SW480 (cell line): ENCODE measurements around the gene TAMALIN.

ENCODE experiments used
- DNase-seq: peaks from one replicate; pipeline ENCODE4 v3.0.0-alpha.2; 2016; ENCODE audit warnings: low spot score

TAMALIN gene

DNA sequence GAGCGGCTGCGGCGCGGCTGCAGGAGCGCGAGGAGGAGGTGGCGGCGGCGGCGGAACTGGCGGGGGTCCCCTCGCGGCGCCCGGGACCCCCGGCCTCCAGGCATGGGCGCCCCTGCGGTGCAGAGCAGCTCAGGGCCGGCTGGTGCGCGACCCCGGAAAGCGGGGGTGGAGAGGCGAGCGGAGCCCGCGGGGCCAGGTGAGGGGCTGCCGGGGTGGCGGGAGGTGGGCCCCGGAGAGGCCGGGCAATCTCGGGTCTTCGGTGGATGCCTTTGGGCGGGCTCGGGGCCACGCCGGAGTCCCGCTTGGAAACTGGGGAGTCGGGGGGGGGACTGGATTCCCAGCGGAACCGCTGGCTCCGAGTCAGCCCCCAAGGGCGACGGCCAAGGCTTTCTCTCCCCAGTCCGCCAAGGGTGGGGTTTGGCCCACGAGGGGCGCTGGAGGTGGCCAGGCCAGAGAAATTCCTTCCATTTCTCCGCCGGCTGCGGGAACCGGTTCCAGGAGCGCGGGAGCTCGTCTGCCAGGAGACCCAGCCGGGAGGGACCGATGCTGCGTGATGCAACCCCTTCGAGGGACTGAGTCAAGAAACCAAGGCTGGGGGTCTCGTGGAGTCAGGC lies 30.6 kb downstream of the TAMALIN start:
- DNase-seq = no peak

DNA sequence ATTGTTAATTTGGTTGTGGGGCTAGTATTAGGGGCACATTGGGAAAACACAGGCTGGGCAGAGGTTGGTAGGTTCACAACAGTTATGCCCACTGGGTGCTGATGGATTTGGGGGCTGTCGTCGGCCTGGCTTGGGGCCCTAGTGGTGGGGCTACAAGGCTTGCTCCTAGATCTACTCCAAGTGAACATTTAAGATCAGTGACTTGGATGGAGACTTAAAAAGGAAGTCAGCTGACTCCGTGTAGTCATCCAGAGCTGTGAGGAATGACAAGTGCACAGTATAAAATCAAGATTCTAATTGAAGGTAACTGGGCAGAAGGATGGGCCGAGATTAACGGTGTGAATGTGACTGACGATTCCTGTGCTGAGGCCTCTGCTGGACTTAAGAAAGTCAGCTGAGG lies 31.7 kb downstream of the TAMALIN start:
- no peak for DNase-seq

GRCh38 chr12:52041035-52041434 lies 34.3 kb downstream of the TAMALIN start:
- no peak for DNase-seq

- no peak for DNase-seq
Observed at GRCh38 chr12:52041695-52042123, 35.0 kb downstream of the TAMALIN start.

DNA sequence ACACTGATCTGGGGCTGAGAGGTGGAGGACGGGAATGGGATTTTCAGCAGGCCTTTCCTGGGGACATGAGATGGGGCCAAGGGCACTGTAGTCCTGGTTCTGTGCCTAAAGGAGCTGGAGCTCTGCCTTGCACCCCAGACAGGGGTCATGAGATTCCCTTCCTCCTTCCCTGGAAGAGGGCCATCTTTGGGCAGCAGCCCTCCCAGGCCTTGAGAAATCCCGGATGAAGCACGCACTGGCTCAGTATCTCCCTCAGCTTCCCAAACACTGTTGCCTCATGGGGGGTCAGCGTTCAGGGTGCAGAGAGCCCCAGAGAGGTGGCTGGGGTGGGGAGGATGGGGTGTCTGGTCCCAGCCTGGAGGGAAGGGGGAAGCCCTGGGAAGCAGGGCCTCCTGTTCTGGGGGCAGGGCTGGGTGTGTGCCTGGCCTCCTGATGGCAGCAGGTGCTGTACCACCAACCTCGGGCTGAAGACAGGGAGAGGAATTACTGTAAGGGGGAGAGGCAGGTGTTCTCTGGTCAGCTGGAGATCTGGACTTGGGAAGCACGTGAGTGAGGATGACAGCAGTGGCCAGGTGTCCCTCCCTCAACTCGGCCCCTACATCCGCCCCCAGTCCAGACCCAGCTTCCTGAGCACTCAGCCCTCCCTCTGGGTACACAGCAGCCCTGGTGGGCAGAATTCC lies 36.1 kb downstream of the TAMALIN start:
- DNase-seq = no peak

DNA sequence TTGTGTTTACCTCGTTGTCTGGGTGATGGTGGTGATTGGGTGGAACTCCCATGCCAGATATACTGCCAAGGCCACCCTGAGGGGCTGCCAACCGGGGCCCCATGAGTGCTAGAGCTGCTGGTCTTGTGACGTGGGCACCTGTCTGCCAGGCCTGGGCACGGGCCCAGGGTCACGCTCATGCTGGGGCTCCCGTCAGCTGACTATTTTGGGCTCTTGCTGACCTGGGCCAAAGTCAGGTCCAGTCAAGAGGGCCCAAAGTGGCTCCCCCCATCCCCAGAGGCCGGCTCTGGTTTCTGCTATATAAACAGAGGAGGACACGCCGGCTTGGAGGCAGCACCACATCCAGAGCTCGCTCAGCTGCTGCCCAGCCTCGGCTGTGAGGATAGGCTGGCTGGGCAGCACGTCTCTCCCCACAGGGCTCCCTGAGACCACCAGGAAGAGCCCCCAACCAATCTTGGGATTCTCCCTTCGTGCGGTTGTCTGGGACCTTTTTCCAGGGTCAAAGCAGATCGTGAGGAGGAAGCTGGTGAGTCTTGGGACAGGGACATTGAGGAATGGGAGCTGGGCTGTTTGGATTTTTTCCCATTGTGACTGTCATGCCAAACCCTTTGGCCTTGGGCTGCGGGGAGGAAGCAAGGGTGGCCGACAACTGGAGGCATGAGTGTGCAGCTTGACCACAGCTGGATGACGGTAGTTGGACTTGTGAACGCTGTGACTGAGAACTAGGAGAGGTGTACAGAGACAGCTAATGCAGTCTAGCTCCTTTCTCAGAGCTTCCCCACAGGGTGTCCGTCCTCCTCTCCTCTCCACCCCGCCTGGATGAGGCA lies 36.9 kb downstream of the TAMALIN start:
- no peak for DNase-seq

GRCh38 chr12:52044292-52044983 lies 37.7 kb downstream of the TAMALIN start:
- no peak for DNase-seq

DNA sequence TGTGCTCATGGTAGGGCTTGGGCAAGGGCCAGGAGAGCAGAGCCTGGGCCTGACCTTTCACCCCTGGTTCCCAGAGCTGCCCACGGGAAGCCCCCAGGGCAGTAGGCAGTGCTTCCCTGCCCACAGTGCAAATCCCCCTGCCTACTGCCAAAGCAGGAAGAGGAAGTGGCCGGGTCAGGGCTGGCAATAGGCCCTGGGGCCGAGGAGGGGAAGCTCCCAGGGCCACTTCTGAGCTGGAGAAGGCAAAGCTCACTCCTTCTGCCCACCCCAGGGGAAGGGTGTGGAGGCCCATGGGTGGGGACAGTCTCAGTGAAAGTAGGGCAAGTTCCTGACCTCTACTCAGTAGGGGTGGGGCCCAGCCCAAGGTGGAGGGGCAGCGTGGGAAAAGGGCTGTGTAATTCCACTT lies 39.1 kb downstream of the TAMALIN start:
- DNase-seq = no peak

DNA sequence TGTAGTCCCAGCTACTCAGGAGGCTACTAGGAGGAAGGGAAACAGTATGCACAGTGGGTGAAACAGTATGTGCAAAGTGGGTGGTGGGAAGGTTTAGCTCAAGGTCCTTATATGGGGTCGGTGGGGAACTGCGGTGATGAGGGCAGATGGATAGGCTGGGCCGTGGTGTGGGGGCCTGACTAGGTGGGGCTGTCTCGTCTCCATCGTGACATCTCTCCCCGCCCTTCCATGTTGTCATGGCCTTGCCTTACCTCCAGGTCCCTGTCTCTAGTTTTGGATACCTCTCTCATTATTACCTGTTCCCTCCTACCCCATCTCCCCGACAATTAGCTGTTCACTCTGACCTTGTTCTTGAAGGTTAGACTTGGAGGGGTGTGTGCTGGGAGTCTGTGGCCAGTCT lies 40.1 kb downstream of the TAMALIN start:
- DNase-seq = no peak

- no peak for DNase-seq
Observed at GRCh38 chr12:52049286-52049685, 42.5 kb downstream of the TAMALIN start.

DNA sequence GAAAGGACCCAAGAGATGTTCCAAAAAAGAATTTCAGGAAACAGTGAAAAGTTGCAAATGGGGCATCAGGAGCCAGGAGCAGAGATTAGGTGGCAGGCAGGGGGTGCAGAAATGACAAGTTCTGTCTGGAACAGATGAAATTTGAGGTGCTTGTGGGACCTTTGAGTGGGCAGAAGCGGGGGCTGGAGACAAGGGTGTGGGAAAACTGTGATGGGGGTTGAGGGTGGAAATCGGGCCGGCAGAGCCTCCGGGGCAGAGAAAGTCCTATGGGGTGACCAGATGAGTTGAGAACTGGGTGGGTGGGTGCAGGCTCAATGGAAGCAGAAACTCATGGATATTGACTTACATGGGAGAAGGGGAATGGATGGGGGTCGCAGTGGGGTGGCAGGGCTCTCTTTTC lies 42.9 kb downstream of the TAMALIN start:
- no peak for DNase-seq

DNA sequence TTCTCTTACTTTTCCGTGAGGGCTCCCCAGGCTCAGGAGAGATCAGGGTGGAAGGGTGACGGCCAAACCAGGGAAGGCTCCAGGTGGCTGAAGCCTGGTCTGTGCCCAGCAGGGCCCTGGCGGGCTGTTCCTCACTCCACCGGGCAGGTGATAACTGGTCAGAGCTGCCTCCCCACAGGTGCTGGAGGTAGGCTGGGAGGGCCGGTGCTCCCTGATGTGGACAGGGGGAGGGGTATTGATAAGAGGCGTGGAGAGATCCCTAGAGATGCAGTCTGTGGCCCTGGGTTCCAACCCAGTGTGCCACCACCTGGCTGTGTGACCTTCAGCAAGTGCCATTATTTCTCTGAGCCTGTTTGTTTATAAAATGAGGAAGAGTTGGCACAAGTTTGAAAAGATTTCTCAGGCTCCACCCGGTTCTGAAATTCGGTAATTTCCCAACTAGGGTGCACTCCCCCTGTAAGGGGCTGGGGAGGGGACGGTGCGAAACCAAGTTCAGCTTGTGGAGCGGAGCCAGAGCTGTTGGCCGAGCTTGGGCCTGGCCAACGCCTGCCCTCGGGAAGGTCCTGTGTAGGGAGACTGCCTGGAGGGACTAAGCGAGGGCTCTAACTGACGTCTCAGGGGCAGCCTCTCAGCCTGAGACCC lies 43.5 kb downstream of the TAMALIN start:
- peak; percentile 24 for DNase-seq

DNA sequence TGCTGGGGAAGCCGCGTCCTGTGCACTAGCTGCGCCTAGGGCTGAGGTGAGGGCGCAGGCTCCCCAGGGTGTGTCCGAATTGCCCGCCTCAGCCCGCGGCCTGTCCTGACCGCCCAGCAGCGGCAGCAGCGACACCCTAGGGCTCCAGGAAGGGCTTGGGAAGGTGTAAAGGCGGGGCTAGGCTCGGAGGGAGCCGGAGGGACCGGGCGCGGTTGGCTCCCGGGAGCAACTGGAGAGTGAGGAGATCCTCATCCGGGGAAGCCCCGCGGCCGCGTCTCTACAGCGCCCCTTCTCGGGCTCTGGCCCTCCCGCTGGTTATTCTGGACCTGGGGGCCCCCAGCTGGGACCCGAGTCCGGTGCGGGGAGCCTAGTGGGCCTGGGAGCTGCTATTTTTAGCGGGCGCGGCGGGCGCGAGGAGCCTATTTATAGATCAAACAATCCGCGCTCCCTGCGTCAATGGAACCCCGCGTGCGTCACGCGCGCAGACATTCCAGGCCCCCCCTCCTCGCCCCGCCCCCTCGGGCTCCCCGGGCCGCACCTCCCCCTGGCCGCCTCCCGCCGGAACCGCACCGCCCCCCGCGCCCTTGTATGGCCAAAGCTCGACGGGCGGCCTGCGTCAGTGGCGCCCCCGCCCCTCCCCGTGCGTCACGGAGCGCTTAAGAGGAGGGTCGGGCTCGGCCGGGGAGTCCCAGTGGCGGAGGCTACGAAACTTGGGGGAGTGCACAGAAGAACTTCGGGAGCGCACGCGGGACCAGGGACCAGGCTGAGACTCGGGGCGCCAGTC lies 44.2 kb downstream of the TAMALIN start, which contains the start of gene NR4A1:
NR4A1 (plus strand) TSS at position 685 of the 784 bp plus-strand sequence. CDS start 2,887 bp downstream, outside the sequence.
- peak; percentile 86 for DNase-seq

- peak; percentile 39 for DNase-seq
Observed at GRCh38 chr12:52052468-52053186, 45.9 kb downstream of the TAMALIN start.

GRCh38 chr12:52053536-52054209 lies 46.9 kb downstream of the TAMALIN start:
- DNase-seq = no peak

DNA sequence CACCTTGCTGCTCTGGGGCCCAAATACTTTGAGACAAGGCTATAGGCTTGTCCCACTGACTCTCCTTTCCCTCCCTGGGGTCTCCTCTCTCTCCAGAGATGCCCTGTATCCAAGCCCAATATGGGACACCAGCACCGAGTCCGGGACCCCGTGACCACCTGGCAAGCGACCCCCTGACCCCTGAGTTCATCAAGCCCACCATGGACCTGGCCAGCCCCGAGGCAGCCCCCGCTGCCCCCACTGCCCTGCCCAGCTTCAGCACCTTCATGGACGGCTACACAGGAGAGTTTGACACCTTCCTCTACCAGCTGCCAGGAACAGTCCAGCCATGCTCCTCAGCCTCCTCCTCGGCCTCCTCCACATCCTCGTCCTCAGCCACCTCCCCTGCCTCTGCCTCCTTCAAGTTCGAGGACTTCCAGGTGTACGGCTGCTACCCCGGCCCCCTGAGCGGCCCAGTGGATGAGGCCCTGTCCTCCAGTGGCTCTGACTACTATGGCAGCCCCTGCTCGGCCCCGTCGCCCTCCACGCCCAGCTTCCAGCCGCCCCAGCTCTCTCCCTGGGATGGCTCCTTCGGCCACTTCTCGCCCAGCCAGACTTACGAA lies 47.6 kb downstream of the TAMALIN start:
- DNase-seq = no peak

GRCh38 chr12:52054833-52055730 lies 48.3 kb downstream of the TAMALIN start:
- no peak for DNase-seq
